Lower lobe of right lung (tissue), 2 donors: ENCODE results near the gene PUS3. TPM values are rescaled to one million over a fixed set of nuclear protein-coding genes. Genes with fewer than 3 reads are reported as not detected.

Source experiments
- ATAC-seq, 2 donors: fragments of 200-7000 bp; cut with Tn5 transposase; one replicate each; pipeline ENCODE4 v1.9.1; 2020 to 2022; ENCODE audit warnings: mild to moderate bottlenecking in 2 of 2, moderate library complexity in 2 of 2
- DNase-seq: peaks from one replicate; pipeline ENCODE4 v3.0.0-alpha.2; 2020
- H3K27ac ChIP-seq: fragments of 200-600 bp; one replicate; pipeline ENCODE4 v1.8.0; 2022
- H3K27me3 ChIP-seq: fragments of 200-600 bp; one replicate; pipeline ENCODE4 v1.8.0; 2022; ENCODE audit warnings: low read depth
- H3K36me3 ChIP-seq: fragments of 200-600 bp; one replicate; pipeline ENCODE4 v1.8.0; 2022; ENCODE audit warnings: mild to moderate bottlenecking
- H3K4me1 ChIP-seq: fragments of 200-600 bp; one replicate; pipeline ENCODE4 v1.8.0; 2022
- H3K4me3 ChIP-seq: fragments of 200-600 bp; one replicate; pipeline ENCODE4 v1.8.0; 2022; ENCODE audit warnings: mild to moderate bottlenecking
- H3K9me3 ChIP-seq: fragments of 200-600 bp; one replicate; pipeline ENCODE4 v1.8.0; 2022
- intact Hi-C: fragments of 100-400 bp; cut with DNase I; formaldehyde crosslinking; loops from one replicate; pipeline ENCODE4 v1.11.0; 2022
- total RNA-seq: library from RNA; stranded (reverse); fragmentation: NEBNext Ultra II Directional; extraction: Animal tissue kit (Norgen Biotek cat#: 25700); gene quantifications from one replicate; pipeline ENCODE4 v1.2.1, GENCODE V29; 2021
- TF ChIP-seq, protein P1 (sequence below): fragments of 200-600 bp; IDR thresholded peaks from one replicate; pipeline ENCODE4 v1.8.0; 2022; ENCODE audit warnings: antibody characterized with exemption, mild to moderate bottlenecking
- donor health status: DM: no; HTN: yes; CAD: no; lungs with severe emphysema.

The PUS3 gene
- total RNA-seq, 1 donor from 2014 or later, result 10.0 TPM

DNA sequence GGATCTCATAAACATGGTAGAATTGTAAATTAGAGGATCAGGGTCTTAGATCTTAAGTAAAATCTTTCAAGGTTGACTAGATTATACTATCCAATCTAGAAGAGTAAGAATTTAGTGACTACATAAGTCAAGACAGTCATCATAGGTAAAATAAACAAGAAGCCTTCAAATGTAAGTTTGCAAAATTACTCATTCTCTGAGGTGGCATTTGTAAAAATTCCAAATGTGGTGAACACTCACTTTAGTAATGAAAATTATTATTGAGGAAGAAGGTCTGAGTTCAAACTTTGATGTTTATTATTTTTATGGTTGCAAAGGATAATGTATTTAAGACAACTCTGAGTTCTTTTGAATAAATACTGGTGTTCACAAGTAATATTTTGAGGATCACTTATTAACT, 10.9 kb downstream of the PUS3 start:
- Histone ChIP-seq H3K36me3 (peaks cover 47% of the 10 kb centered on the region), H3K4me3 (no peak overlapping the region), H3K4me1 (peaks cover 10% of the 10 kb centered on the region), H3K27me3 (no peaks in the 10 kb centered on the region), H3K9me3 (no peaks in the 10 kb centered on the region), H3K27ac (no peak overlapping the region)
- ATAC-seq (no peak), DNase-seq (no peak)
- intact Hi-C loops, result no loop called here
- TF ChIP-seq, protein P1, sequence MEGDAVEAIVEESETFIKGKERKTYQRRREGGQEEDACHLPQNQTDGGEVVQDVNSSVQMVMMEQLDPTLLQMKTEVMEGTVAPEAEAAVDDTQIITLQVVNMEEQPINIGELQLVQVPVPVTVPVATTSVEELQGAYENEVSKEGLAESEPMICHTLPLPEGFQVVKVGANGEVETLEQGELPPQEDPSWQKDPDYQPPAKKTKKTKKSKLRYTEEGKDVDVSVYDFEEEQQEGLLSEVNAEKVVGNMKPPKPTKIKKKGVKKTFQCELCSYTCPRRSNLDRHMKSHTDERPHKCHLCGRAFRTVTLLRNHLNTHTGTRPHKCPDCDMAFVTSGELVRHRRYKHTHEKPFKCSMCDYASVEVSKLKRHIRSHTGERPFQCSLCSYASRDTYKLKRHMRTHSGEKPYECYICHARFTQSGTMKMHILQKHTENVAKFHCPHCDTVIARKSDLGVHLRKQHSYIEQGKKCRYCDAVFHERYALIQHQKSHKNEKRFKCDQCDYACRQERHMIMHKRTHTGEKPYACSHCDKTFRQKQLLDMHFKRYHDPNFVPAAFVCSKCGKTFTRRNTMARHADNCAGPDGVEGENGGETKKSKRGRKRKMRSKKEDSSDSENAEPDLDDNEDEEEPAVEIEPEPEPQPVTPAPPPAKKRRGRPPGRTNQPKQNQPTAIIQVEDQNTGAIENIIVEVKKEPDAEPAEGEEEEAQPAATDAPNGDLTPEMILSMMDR, result no peak

DNA sequence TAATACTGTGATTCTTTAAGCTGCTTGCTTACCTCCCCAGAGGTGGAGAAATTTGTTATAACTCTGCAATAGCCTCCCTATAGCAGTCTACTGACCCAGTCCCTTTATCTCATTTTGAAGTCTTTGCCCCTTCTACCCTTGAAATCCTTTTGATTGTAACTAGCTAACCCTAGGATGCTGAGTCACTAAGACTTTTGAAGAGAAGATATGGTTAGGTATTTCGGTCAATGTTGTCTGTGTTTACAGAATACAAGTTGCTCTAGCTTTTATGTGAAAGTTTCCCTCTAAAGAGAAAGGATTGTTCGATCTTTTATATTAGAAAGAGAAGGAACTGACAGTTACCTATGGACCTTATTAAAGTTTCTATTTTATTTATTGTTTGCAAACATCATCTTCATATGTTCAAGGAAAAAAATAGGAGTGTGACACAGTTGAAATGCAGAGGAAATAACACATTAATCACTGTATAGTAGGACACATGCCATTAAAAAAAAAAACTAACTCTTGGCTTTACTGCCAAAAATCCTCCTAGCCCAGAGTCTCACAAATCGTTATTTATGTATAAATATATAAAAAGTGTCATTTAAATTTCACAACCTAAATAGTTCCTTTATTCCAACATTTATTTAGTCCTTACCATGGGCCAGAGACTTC, 12.4 kb downstream of the PUS3 start:
- Histone ChIP-seq H3K27me3 (no peaks in the 10 kb centered on the region), H3K36me3 (peaks cover 38% of the 10 kb centered on the region), H3K4me1 (peaks cover 10% of the 10 kb centered on the region), H3K27ac (no peak overlapping the region), H3K4me3 (no peak overlapping the region), H3K9me3 (no peaks in the 10 kb centered on the region)
- intact Hi-C loops, result no loop called here
- TF ChIP-seq, protein P1, result no peak
- no peak for ATAC-seq
- DNase-seq, result no peak

DNA sequence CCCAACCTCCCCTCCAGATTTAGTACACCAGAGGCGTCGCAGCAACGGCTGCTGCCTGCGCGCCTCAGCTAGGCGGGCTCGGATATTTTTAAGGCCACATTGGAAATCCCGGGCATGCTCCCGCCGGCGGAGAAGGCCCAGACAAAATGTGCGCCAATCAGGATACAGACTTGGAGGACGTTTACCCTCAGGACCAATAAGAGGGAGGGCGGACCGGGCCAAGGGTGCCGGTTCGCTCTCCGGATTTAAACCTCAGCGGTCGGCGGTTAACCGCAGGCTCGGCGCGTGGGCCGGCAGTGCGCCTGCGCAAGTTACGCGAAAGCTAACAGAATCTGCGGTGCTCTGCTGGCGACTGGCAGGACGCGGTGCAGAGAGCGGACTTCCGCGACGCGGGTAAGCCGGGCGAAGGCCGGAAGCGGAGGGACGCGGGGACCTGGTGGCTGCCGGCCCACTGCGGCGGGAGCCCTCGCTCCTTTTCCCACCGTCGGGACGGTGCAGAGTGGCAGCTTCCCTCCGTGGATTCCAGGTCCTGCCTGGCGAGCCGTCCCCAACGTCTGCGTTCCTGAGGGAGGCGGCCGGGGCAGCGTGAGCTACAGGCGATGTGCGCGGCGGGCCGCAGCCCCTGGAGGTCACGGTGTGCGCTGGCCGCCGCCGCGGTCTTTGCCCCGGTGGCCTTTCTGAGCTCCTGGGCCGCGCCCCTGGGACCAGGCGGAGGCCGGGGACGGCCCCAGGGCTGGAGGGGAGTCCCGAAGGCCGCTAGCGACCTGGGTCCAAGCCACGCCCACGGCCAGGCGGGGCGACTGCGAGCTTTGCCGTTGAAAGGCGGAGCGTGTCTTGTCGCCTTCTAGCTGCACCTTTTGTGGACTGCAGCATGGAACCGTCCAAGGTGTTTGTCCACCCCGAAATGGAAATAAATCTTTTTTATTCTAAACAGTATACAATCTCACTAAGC, 15.4 kb downstream of the PUS3 start, which contains the start of gene HYLS1:
HYLS1 (plus strand) TSS at position 296 of the 952 bp plus-strand sequence. CDS start 11,701 bp downstream, outside the sequence.
- Histone ChIP-seq H3K27ac (peak within 1 kb of the TSS; percentile 96), H3K4me1 (peaks cover 10% of the 10 kb centered on the region), H3K4me3 (peak within 1 kb of the TSS; percentile 88), H3K36me3 (peaks cover 9% of the 10 kb centered on the region), H3K9me3 (no peaks in the 10 kb centered on the region), H3K27me3 (no peaks in the 10 kb centered on the region)
- ATAC-seq (peak; percentile 98 to 99), DNase-seq (peak; percentile 96)
- intact Hi-C loops, result no loop called here
- TF ChIP-seq, protein P1, result no peak

DNA sequence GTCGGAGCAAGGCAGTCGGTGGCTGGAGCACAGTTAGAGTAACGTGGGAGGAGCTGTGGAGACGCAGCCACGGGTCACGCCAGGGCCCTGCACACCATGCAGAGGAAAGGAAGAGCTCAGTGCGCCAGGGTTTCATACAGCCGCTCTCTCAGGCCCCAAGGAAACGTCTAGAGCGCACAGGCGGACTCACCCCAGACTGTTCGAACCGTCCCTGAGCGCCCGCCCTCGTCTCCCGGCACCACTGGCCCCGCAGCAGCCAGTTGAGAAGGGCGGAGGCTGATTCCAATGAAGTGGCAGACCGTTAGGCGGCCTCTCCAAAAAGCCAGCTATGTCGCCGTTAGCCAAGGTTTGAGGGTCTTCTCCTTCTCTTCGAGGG, 16.0 kb downstream of the PUS3 start:
- peaks cover 2% of the 10 kb centered on the region for H3K36me3 ChIP-seq
- TF ChIP-seq, protein P1, result no peak
- peaks cover 10% of the 10 kb centered on the region for H3K4me1 ChIP-seq
- H3K27ac ChIP-seq, result peak overlapping the region; percentile 96
- intact Hi-C loops, result no loop called here
- H3K4me3 ChIP-seq, result peak overlapping the region; percentile 88
- H3K9me3 ChIP-seq, result no peaks in the 10 kb centered on the region
- H3K27me3 ChIP-seq, result no peaks in the 10 kb centered on the region
- DNase-seq, result peak; percentile 67
- peak; percentile 55 to 61 for ATAC-seq

DNA sequence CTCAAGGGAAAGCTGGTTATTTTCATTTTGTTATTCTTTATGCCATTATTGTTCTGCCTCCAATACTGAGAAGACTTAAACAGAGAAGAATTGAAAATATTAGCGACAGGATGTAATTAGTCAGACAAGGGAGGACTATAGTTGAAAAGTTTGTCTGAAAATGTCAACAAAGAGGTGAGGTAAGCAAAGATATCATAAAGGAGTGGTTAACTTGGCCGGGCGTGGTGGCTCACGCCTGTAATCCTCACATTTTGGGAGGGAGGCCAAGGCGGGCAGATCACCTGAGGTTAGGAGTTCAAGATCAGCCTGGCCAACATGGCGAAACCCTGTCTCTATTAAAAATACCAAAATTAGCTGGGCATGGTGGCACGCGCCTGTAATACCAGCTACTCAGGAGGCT, 19.6 kb downstream of the PUS3 start:
- Histone ChIP-seq H3K4me1 (peaks cover 3% of the 10 kb centered on the region), H3K27ac (no peak overlapping the region), H3K4me3 (no peak overlapping the region), H3K9me3 (no peaks in the 10 kb centered on the region), H3K27me3 (no peaks in the 10 kb centered on the region), H3K36me3 (no peaks in the 10 kb centered on the region)
- ATAC-seq, result no peak
- intact Hi-C loops, result no loop called here
- TF ChIP-seq, protein P1, result no peak
- no peak for DNase-seq
